Measurements from ENCODE around the gene HES2.
A peak's percentile ranks its signal among the peaks of the same experiment; 100 is the strongest.
"Not testable (repeated sequence)": the region's sequence is repeated elsewhere in the genome, so short reads cannot be mapped to it uniquely, and the experiment has no call there.

The HES2 gene

GRCh38 chr1:6384135-6384534 lies 35.6 kb downstream of the HES2 start:
- no peak for DNase-seq

DNA sequence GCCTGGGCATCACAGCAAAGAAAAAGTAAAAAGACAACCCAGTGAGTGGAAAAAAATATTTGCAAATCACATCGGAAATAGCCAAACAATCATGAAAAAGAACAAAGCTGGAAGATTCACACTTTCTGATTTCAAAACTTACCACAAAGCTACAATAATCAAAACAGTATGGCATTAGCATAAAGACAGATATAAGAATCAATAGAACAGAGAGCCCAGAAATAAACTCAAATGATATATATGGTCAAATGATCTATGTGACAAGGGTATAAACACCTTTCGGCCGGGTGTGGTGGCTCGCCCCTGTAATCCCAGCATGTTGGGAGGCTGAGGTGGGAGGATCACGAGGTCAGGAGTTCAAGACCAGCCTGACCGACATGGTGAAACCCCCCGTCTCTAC lies 39.7 kb downstream of the HES2 start:
- no peak for DNase-seq

DNA sequence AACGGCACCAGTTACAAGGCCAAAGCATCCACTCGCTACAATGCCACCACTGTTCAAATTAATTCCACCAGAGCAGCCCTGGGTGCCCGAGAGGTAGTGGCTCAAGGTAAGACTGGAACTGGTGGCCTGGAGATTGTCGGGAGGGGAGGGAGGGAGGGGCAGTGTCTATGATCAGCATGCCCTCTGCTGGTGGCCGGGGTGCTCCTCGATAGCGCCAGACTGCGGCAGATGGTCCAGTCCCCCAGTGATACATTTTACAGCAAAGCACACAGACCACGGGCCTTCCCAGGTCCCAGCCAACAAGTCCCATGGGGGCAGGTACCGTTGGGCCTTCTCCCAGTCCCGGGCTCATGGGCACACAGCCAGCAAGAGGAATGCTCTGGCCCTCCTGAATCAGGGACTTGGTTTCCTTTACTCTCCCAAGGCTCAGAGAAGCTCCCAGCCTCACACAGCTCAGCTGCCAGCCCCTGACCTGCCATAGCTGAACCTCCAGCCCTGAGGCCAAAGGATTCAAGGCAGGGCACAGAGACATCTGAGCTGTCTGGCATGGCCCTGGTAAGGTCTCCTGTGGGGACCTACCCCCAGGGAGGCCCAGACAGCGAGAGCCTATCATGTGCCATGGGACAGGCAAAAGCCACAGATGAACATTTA lies 41.5 kb downstream of the HES2 start:
- DNase-seq: no peak

- DNase-seq: no peak
These were observed 45.6 kb downstream of the HES2 start for GRCh38 chr1:6373961-6374720.

GRCh38 chr1:6372236-6372635 lies 47.5 kb downstream of the HES2 start:
- DNase-seq: not testable (repeated sequence)

GRCh38 chr1:6370006-6370405 lies 49.7 kb downstream of the HES2 start:
- DNase-seq: no peak

DNA sequence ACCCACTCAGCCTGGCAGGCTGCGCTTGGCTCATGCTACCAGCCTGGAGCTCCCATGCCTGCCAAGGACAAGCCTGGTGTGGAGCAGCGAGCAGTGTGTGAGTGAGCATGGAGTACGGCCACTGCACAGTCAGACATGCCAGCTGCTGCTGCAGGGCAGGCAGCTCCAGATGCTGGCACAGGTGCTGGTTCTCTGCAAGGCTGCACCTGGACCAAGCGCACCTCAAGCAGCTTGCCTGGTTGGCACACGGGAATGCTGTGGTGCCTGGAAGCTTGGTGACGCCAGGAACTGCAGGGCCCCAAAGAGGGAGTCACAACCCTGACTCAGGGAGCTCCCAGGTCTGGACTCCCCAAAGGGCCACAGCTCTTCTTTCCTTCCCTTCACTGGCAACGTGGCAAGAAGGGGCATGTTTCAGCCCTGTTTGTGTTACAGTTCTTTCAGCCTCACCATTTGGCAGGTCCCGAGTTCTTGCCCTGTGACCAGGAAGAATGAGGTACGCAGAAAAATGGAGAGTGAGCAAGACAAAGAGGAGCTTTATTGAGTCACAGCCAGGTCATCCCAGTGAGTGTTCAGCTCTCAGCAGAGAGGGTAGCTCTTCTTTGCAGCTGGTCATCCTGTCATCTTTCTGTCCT lies 52.2 kb downstream of the HES2 start:
- no peak for DNase-seq

DNA sequence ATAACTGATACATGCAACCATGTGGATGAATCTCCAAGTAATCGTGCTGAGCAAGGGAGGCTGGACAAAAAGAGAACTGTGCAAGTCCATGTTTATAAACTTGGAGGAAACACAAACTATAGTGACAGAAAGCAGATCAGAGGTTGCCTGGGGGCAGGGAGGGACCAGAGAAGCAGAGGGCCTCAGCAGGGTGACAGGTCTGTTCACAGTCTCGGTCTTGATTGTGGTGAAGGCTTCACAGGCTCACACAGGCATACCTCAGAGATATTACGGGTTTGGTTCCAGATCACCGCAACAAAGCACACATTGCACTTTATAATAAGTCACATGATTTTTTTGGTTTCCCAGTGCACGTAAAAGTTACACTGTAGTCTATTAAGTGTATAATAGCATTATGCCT lies 54.7 kb downstream of the HES2 start:
- peak; percentile 37 for DNase-seq

GRCh38 chr1:6363085-6363884 lies 56.4 kb downstream of the HES2 start:
- peak; percentile 41 for DNase-seq

Measured in activated naive CD4-positive, alpha-beta T cell treated with Interleukin-2 at 50 U/mL for 16 hours (primary cell).